ENCODE measurements around the gene NUDCD2. TPM values are rescaled to one million over a fixed set of nuclear protein-coding genes. Genes with fewer than 3 reads are reported as not detected.

Gene NUDCD2
- polyA plus RNA-seq, 4 donors, result 4.1 to 22.2 (median 7.6) TPM

- peak overlapping the region; percentile 26 to 79 (median 67) for H3K4me3 ChIP-seq (ENCODE audit: low read depth in 1 of 3, low read length in 3 of 3)
- H3K27ac ChIP-seq (ENCODE audit: low read depth in 1 of 3, low read length in 2 of 3), result peak overlapping the region; percentile 96 to 99 (median 98)
- 1% methylated on average over 7 of the region's 7 CpGs for WGBS, 3 donors
- peaks cover 0 to 9% (median 9%) of the 10 kb centered on the region in 3 donors for H3K4me1 ChIP-seq (ENCODE audit: control insufficient read depth in 3 of 3, insufficient read depth in 2 of 3, low read depth in 1 of 3, low read length in 2 of 3)
- H3K36me3 ChIP-seq (ENCODE audit: control insufficient read depth in 3 of 3, insufficient read depth in 2 of 3, low read depth in 1 of 3, low read length in 3 of 3), result peaks cover 0 to 6% (median 0%) of the 10 kb centered on the region in 3 donors
- DNase-seq (no peak), FAIRE-seq (no peak)
- no peaks in the 10 kb centered on the region for H3K9me3 ChIP-seq (ENCODE audit: control insufficient read depth in 2 of 2, insufficient read depth in 1 of 2, low read depth in 1 of 2, low read length in 1 of 2)
- H3K27me3 ChIP-seq (ENCODE audit: control insufficient read depth in 3 of 3, insufficient read depth in 3 of 3, low read length in 3 of 3), result no peaks in the 10 kb centered on the region
These were observed 45.1 kb upstream of the NUDCD2 start for GRCh38 chr5:163505049-163505367.

- Histone ChIP-seq H3K4me3 (ENCODE audit: low read depth in 1 of 3, low read length in 3 of 3) (peak overlapping the region; percentile 26 to 79 (median 67)), H3K27ac (ENCODE audit: low read depth in 1 of 3, low read length in 2 of 3) (peak overlapping the region; percentile 96 to 98 (median 97)), H3K27me3 (ENCODE audit: control insufficient read depth in 3 of 3, insufficient read depth in 3 of 3, low read length in 3 of 3) (no peaks in the 10 kb centered on the region), H3K4me1 (ENCODE audit: control insufficient read depth in 3 of 3, insufficient read depth in 2 of 3, low read depth in 1 of 3, low read length in 2 of 3) (peaks cover 0 to 9% (median 7%) of the 10 kb centered on the region in 3 donors), H3K36me3 (ENCODE audit: control insufficient read depth in 3 of 3, insufficient read depth in 2 of 3, low read depth in 1 of 3, low read length in 3 of 3) (peaks cover 0 to 6% (median 0%) of the 10 kb centered on the region in 3 donors), H3K9me3 (ENCODE audit: control insufficient read depth in 2 of 2, insufficient read depth in 1 of 2, low read depth in 1 of 2, low read length in 1 of 2) (no peaks in the 10 kb centered on the region)
- peak; percentile 83 to 84 for DNase-seq
- 0 to 1% (median 1%) methylated on average over 27 of the region's 27 CpGs for WGBS, 3 donors
- no peak for FAIRE-seq
These were observed 44.4 kb upstream of the NUDCD2 start for GRCh38 chr5:163504079-163504931.

- H3K4me1 ChIP-seq (ENCODE audit: control insufficient read depth in 3 of 3, insufficient read depth in 2 of 3, low read depth in 1 of 3, low read length in 2 of 3), result peaks cover 0 to 4% (median 0%) of the 10 kb centered on the region in 3 donors
- no peaks in the 10 kb centered on the region for H3K27me3 ChIP-seq (ENCODE audit: control insufficient read depth in 3 of 3, insufficient read depth in 3 of 3, low read length in 3 of 3)
- DNase-seq (peak; percentile 79 to 83), FAIRE-seq (no peak)
- peak overlapping the region; percentile 96 to 98 (median 97) for H3K27ac ChIP-seq (ENCODE audit: low read depth in 1 of 3, low read length in 2 of 3)
- H3K36me3 ChIP-seq (ENCODE audit: control insufficient read depth in 3 of 3, insufficient read depth in 2 of 3, low read depth in 1 of 3, low read length in 3 of 3), result peaks cover 0 to 3% (median 0%) of the 10 kb centered on the region in 3 donors
- peak overlapping the region; percentile 31 to 79 (median 67) for H3K4me3 ChIP-seq (ENCODE audit: low read depth in 1 of 3, low read length in 3 of 3)
- 1% methylated on average over 17 of the region's 17 CpGs for WGBS, 3 donors
- no peaks in the 10 kb centered on the region for H3K9me3 ChIP-seq (ENCODE audit: control insufficient read depth in 2 of 2, insufficient read depth in 1 of 2, low read depth in 1 of 2, low read length in 1 of 2)
These were observed 43.5 kb upstream of the NUDCD2 start for GRCh38 chr5:163503106-163504078.

- DNase-seq (peak in 1 of 2 donors; percentile 20), FAIRE-seq (no peak)
- Histone ChIP-seq H3K27me3 (ENCODE audit: control insufficient read depth in 3 of 3, insufficient read depth in 3 of 3, low read length in 3 of 3) (no peaks in the 10 kb centered on the region), H3K36me3 (ENCODE audit: control insufficient read depth in 3 of 3, insufficient read depth in 2 of 3, low read depth in 1 of 3, low read length in 3 of 3) (no peaks in the 10 kb centered on the region), H3K4me3 (ENCODE audit: low read depth in 1 of 3, low read length in 3 of 3) (peak overlapping the region in 2 of 3 donors; percentile 67 to 79), H3K4me1 (ENCODE audit: control insufficient read depth in 3 of 3, insufficient read depth in 2 of 3, low read depth in 1 of 3, low read length in 2 of 3) (peaks cover 0 to 4% (median 0%) of the 10 kb centered on the region in 3 donors), H3K9me3 (ENCODE audit: control insufficient read depth in 2 of 2, insufficient read depth in 1 of 2, low read depth in 1 of 2, low read length in 1 of 2) (no peaks in the 10 kb centered on the region), H3K27ac (ENCODE audit: low read depth in 1 of 3, low read length in 2 of 3) (peak overlapping the region in 2 of 3 donors; percentile 89 to 96)
- 31 to 58% (median 46%) methylated on average over 8 of the region's 8 CpGs for WGBS, 3 donors
These were observed 42.6 kb upstream of the NUDCD2 start for GRCh38 chr5:163502521-163502920.

GRCh38 chr5:163498886-163499285 lies 39.0 kb upstream of the NUDCD2 start:
- DNase-seq (no peak), FAIRE-seq (no peak)
- Histone ChIP-seq H3K27ac (ENCODE audit: low read depth in 1 of 3, low read length in 2 of 3) (no peak overlapping the region), H3K9me3 (ENCODE audit: control insufficient read depth in 2 of 2, insufficient read depth in 1 of 2, low read depth in 1 of 2, low read length in 1 of 2) (no peaks in the 10 kb centered on the region), H3K27me3 (ENCODE audit: control insufficient read depth in 3 of 3, insufficient read depth in 3 of 3, low read length in 3 of 3) (no peaks in the 10 kb centered on the region), H3K4me3 (ENCODE audit: low read depth in 1 of 3, low read length in 3 of 3) (no peak overlapping the region), H3K36me3 (ENCODE audit: control insufficient read depth in 3 of 3, insufficient read depth in 2 of 3, low read depth in 1 of 3, low read length in 3 of 3) (no peaks in the 10 kb centered on the region), H3K4me1 (ENCODE audit: control insufficient read depth in 3 of 3, insufficient read depth in 2 of 3, low read depth in 1 of 3, low read length in 2 of 3) (peaks cover 0 to 4% (median 0%) of the 10 kb centered on the region in 3 donors)
- 92 to 97% (median 93%) methylated on average over 1 of the region's 1 CpG for whole genome bisulfite sequencing, 3 donors

- Histone ChIP-seq H3K27me3 (ENCODE audit: control insufficient read depth in 3 of 3, insufficient read depth in 3 of 3, low read length in 3 of 3) (no peaks in the 10 kb centered on the region), H3K4me1 (ENCODE audit: control insufficient read depth in 3 of 3, insufficient read depth in 2 of 3, low read depth in 1 of 3, low read length in 2 of 3) (no peaks in the 10 kb centered on the region), H3K27ac (ENCODE audit: low read depth in 1 of 3, low read length in 2 of 3) (no peak overlapping the region), H3K9me3 (ENCODE audit: control insufficient read depth in 2 of 2, insufficient read depth in 1 of 2, low read depth in 1 of 2, low read length in 1 of 2) (no peaks in the 10 kb centered on the region), H3K36me3 (ENCODE audit: control insufficient read depth in 3 of 3, insufficient read depth in 2 of 3, low read depth in 1 of 3, low read length in 3 of 3) (no peaks in the 10 kb centered on the region), H3K4me3 (ENCODE audit: low read depth in 1 of 3, low read length in 3 of 3) (no peak overlapping the region)
- DNase-seq (peak in 1 of 2 donors; percentile 30), FAIRE-seq (no peak)
- 69 to 81% (median 72%) methylated on average over 3 of the region's 3 CpGs for WGBS, 3 donors
These were observed 37.4 kb upstream of the NUDCD2 start for GRCh38 chr5:163497315-163497714.

GRCh38 chr5:163496286-163496685 lies 36.4 kb upstream of the NUDCD2 start:
- WGBS, 3 donors, result 93 to 100% (median 100%) methylated on average over 1 of the region's 1 CpG
- Histone ChIP-seq H3K27ac (ENCODE audit: low read depth in 1 of 3, low read length in 2 of 3) (no peak overlapping the region), H3K9me3 (ENCODE audit: control insufficient read depth in 2 of 2, insufficient read depth in 1 of 2, low read depth in 1 of 2, low read length in 1 of 2) (no peaks in the 10 kb centered on the region), H3K4me3 (ENCODE audit: low read depth in 1 of 3, low read length in 3 of 3) (no peak overlapping the region), H3K36me3 (ENCODE audit: control insufficient read depth in 3 of 3, insufficient read depth in 2 of 3, low read depth in 1 of 3, low read length in 3 of 3) (no peaks in the 10 kb centered on the region), H3K27me3 (ENCODE audit: control insufficient read depth in 3 of 3, insufficient read depth in 3 of 3, low read length in 3 of 3) (no peaks in the 10 kb centered on the region), H3K4me1 (ENCODE audit: control insufficient read depth in 3 of 3, insufficient read depth in 2 of 3, low read depth in 1 of 3, low read length in 2 of 3) (no peaks in the 10 kb centered on the region)
- DNase-seq (no peak), FAIRE-seq (no peak)

- 68 to 84% (median 78%) methylated on average over 3 of the region's 3 CpGs for WGBS, 3 donors
- Histone ChIP-seq H3K27me3 (ENCODE audit: control insufficient read depth in 3 of 3, insufficient read depth in 3 of 3, low read length in 3 of 3) (no peaks in the 10 kb centered on the region), H3K4me3 (ENCODE audit: low read depth in 1 of 3, low read length in 3 of 3) (no peak overlapping the region), H3K9me3 (ENCODE audit: control insufficient read depth in 2 of 2, insufficient read depth in 1 of 2, low read depth in 1 of 2, low read length in 1 of 2) (no peaks in the 10 kb centered on the region), H3K27ac (ENCODE audit: low read depth in 1 of 3, low read length in 2 of 3) (peak overlapping the region in 1 of 3 donors; percentile 61), H3K4me1 (ENCODE audit: control insufficient read depth in 3 of 3, insufficient read depth in 2 of 3, low read depth in 1 of 3, low read length in 2 of 3) (peaks cover 0 to 10% (median 0%) of the 10 kb centered on the region in 3 donors), H3K36me3 (ENCODE audit: control insufficient read depth in 3 of 3, insufficient read depth in 2 of 3, low read depth in 1 of 3, low read length in 3 of 3) (peaks cover 0 to 2% (median 0%) of the 10 kb centered on the region in 3 donors)
- no peak for FAIRE-seq
- DNase-seq, result no peak
These were observed 29.8 kb upstream of the NUDCD2 start for GRCh38 chr5:163489745-163490075.

Measured in small intestine (tissue), 7 donors.